Brain microvascular endothelial cell (primary cell): ENCODE measurements around the gene PSMF1.

Source experiments
- DNase-seq: peaks from one replicate; pipeline ENCODE4 v3.0.0-alpha.2; 2020
- H3K27ac ChIP-seq: fragments of 250-450 bp; sonication (Bioruptor Pico); 2 replicates; pipeline ENCODE4 v1.5.1; 2020; ENCODE audit warnings: mild to moderate bottlenecking, moderate library complexity
- H3K27me3 ChIP-seq: fragments of 250-450 bp; sonication (Bioruptor Pico); replicated peaks from 2 replicates; pipeline ENCODE4 v1.5.1; 2020; ENCODE audit warnings: mild to moderate bottlenecking
- H3K36me3 ChIP-seq: fragments of 250-450 bp; sonication (Bioruptor Pico); replicated peaks from 2 replicates; pipeline ENCODE4 v1.5.1; 2020; ENCODE audit warnings: mild to moderate bottlenecking
- H3K4me3 ChIP-seq: 2 replicates; pipeline ENCODE4 v1.5.1; 2011; ENCODE audit warnings: low read depth, mild to moderate bottlenecking, control low read depth, low read length, moderate library complexity
- in situ Hi-C: cut with HindIII; loops from 2 replicates; pipeline ENCODE4 v1.10.0; 2017; ENCODE audit warnings: low sequenced_read_pairs, low pct_ligation_motif_present
- TF ChIP-seq, protein P1 (sequence below): IDR thresholded peaks from 2 replicates; pipeline ENCODE4 v1.5.1; 2011; ENCODE audit warnings: low read depth, mild to moderate bottlenecking, moderate library complexity, low read length, control low read depth, inconsistent platforms; ENCODE audit errors: missing control alignments

PSMF1 gene

DNA sequence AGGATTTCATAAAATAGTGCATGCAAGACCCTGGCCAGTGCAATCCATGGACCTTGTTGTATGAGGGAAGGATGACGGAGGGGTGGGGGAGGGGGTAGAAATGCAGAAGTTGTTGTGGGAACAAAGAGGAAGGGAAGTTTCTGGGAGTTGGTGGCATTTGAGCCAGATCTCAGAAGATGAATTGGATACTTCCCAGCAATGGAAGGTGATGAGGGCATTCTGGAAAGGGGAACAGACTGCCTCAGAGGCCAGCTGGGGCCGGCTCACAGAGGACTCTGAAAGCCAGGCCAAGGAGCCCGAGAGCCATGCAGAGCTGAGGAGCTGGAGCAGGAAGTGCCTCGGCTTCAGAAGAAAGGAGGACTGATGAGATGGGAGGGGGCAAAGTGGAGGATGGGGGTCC, 63.7 kb downstream of the PSMF1 start:
- TF ChIP-seq, protein P1, sequence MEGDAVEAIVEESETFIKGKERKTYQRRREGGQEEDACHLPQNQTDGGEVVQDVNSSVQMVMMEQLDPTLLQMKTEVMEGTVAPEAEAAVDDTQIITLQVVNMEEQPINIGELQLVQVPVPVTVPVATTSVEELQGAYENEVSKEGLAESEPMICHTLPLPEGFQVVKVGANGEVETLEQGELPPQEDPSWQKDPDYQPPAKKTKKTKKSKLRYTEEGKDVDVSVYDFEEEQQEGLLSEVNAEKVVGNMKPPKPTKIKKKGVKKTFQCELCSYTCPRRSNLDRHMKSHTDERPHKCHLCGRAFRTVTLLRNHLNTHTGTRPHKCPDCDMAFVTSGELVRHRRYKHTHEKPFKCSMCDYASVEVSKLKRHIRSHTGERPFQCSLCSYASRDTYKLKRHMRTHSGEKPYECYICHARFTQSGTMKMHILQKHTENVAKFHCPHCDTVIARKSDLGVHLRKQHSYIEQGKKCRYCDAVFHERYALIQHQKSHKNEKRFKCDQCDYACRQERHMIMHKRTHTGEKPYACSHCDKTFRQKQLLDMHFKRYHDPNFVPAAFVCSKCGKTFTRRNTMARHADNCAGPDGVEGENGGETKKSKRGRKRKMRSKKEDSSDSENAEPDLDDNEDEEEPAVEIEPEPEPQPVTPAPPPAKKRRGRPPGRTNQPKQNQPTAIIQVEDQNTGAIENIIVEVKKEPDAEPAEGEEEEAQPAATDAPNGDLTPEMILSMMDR, result no peak
- in situ Hi-C loops, result no loop called here
- Histone ChIP-seq H3K4me3 (no peak overlapping the region), H3K36me3 (no peaks in the 10 kb centered on the region), H3K27me3 (peaks cover 16% of the 10 kb centered on the region), H3K27ac (no peak overlapping the region)
- DNase-seq, result no peak

DNA sequence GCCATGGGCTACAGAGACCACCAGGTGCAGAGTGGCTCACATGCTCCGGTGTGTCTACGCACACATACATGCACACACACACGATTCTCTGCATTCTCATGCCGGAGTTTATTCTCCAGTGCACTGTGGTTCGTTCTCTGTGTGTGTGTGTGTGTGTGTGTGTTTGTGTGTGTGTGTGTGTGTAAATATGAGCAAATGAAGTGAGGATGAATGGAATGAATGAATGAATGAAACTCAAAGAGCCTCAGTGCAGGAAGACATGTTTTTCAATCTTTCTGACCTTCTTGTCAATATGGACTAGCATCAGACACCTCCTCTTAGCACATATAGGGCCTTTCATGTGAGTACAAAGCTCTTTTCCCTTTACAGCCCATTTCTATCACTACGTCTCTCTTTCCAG, 64.8 kb downstream of the PSMF1 start:
- Histone ChIP-seq H3K4me3 (no peak overlapping the region), H3K27me3 (peaks cover 16% of the 10 kb centered on the region), H3K27ac (no peak overlapping the region), H3K36me3 (no peaks in the 10 kb centered on the region)
- DNase-seq, result no peak
- TF ChIP-seq, protein P1, result no peak
- in situ Hi-C loops, result no loop called here

DNA sequence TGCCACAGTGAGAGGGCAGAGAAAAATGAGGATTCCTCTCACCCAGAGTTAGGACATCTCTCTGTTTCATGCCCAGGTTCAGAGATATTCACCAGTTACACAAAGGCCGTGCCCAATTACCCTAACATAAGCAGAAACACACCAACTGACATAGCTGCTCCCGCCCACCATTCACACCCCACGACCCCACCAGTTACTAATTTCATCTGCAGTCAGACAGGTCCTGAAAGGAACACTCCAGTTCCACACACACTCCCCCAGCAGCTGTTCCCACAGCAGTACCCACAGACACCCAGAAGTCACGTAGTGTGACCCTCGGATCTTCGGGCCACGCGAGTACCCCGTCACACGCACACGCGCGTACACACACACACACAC, 65.8 kb downstream of the PSMF1 start:
- peaks cover 16% of the 10 kb centered on the region for H3K27me3 ChIP-seq
- no peaks in the 10 kb centered on the region for H3K36me3 ChIP-seq
- H3K27ac ChIP-seq, result no peak overlapping the region
- TF ChIP-seq, protein P1, result no peak
- no peak for DNase-seq
- in situ Hi-C loops, result no loop called here
- no peak overlapping the region for H3K4me3 ChIP-seq

DNA sequence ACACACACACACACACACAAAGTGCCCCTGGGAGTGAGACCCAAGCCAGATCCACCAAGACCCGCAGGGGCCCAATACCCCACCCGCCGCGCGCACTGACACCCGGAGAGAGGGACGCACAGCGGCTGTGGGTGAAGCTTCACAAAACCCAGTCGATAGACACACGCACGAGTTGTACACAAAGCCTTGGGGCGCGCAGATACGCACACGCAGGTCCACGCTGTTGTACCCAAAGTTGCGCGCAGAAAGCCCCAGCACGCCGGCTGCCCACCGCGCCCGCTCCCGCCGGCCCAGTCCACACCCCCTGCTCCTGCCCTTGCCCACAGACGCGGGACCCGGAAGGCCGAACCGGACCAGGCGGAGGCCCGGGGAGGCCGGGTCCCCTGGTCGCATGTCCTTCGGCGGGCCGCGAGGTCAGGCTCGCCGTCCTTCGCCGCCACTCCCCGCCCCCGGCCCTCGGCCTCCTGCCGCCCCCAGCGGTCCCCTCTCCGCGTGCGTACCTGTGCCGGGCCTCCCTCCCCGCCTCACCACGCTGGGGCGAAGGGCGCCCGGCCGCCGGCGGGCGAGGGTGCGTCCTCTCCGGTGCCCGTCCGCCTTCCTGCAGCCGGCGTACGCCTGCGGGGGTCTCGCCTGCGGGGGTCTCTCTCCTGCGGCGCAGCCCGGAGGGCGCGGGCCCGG, 66.4 kb downstream of the PSMF1 start, which contains the start of gene TMEM74B:
Gene TMEM74B (minus strand): TSS at position 344 of the 678 bp plus-strand sequence. CDS start 1,180 bp downstream, outside the sequence.
- no peak within 1 kb of the TSS for H3K27ac ChIP-seq
- TF ChIP-seq, protein P1, result no peak
- H3K27me3 ChIP-seq, result peaks cover 19% of the 10 kb centered on the region
- DNase-seq, result no peak
- peak within 1 kb of the TSS; percentile 33 for H3K4me3 ChIP-seq
- H3K36me3 ChIP-seq, result no peaks in the 10 kb centered on the region
- in situ Hi-C loops, result no loop called here

DNA sequence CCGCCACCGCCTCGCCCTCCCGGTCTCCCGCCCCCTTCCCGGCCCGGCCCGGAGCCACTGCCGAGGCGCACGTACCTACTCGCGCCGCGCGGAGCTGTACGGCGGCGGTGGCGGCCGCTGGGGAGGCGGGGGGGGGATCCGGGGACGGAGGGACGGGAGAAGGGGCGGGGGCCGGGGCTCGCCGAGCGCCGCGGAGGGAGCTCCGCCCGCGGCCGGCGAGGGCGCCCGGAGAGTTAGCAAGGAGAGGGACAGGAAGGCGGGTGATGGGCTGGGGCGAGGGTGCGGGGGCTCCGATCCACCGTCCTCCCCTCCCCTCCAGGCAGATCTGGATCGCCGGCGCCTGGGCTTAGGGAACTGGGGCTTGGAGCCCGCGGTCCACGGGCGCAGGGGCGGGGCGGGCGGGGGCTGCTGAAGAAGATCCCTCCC, 66.9 kb downstream of the PSMF1 start:
- Histone ChIP-seq H3K4me3 (peak overlapping the region; percentile 33), H3K27me3 (peaks cover 21% of the 10 kb centered on the region), H3K36me3 (no peaks in the 10 kb centered on the region), H3K27ac (no peak overlapping the region)
- TF ChIP-seq, protein P1, result no peak
- in situ Hi-C loops, result no loop called here
- no peak for DNase-seq

DNA sequence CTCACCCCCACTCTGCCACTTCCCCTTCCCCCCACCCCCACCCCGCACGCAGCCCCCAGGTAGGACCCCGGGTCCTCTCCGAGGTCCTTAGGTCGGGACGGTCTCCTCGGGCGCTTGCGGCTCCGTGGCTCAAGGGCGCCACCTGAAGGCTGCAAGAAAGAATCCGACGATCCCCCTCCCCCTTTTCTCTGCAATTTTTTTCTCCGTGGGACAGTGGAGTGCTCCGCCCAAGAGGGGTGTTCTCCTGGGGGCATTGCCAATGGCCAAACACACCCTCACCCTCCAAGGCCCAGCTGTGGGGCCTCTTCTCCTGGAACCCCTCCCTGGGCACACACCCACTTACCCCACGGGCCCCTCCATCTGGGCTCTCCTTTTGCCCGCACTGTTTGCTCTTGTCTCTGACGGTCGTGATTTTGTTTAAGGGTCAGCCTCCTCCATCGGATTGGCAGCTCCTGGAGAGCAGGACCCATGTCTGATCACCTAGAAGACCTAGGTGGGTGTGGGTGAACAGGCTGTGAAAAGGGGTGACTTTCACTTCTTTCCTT, 67.5 kb downstream of the PSMF1 start:
- no peak for DNase-seq
- Histone ChIP-seq H3K4me3 (no peak overlapping the region), H3K36me3 (no peaks in the 10 kb centered on the region), H3K27me3 (peaks cover 22% of the 10 kb centered on the region), H3K27ac (no peak overlapping the region)
- in situ Hi-C loops, result no loop called here
- TF ChIP-seq, protein P1, result peak; percentile 77
